Measurements from ENCODE around the gene ADGRD1.

ADGRD1 gene

DNA sequence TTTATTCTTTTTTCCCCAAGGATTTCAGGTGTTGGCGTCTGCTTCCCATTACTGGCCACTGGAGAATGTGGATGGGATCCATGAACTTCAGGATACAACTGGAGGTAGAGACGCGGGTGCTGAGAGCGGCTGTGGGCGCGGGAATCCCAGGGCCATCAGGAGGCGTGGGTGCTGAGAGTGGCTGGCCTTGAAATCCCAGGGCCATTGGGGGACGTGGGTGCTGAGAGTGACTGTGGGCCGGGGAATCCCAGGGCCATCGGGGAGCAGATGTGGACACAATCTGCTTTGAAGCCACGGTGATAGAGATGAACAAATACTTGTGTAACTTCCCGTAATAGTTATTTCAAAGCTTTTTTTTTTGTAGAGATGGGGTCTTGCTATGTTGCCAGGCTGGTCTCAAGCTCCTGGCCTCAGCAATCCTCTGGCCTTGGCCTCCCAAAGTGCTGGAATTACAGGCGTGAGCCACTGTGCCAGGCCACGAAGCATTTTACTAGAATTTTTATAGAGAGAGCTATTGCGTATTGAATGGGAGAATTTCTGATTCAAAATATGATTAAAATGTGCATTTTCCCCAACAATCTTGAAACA is 12.8 kb downstream of the ADGRD1 start:
- DNase-seq (ENCODE audit: low read depth, low spot score), result no peak

DNA sequence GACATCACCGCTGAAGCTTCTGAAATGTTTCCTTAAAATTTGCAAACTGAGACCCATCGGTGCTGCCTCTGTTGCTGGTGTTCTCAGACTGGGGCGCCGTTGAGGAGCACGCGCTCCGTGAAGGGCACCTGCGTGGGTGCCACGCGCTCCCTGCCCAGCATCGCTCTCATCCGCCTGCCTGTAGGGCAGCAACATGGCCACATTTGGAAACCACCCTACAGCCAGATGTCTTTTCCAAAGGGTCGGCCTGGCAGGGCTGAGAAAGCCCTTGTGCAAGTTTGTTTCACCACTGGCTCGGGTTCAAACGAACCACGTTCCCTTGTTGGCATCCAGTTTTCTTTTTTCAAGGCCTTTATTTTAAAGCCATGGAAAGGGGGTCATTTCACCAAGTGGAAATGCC is 13.9 kb downstream of the ADGRD1 start:
- DNase-seq (ENCODE audit: low read depth, low spot score), result no peak

DNA sequence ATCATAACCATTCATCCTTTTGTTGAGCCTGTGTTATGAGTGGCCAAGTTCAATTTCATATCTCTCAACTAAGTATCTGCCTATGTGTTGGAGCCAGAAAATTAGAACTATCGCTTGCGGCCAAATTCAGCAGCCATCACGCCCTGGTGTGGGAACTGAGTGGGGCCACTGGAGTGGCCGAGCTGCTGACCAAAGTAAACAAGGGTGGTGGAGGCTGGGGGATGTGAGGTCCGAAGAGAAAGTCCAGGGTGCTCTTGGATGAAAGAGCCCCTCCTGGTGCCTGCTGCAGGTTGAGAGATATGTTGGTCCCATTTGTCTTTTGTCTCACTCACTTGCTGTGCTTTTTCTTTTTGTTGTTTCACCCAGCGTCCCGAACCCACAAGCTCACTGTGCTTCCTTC is 14.9 kb downstream of the ADGRD1 start:
- no peak for DNase-seq (ENCODE audit: low read depth, low spot score)

DNA sequence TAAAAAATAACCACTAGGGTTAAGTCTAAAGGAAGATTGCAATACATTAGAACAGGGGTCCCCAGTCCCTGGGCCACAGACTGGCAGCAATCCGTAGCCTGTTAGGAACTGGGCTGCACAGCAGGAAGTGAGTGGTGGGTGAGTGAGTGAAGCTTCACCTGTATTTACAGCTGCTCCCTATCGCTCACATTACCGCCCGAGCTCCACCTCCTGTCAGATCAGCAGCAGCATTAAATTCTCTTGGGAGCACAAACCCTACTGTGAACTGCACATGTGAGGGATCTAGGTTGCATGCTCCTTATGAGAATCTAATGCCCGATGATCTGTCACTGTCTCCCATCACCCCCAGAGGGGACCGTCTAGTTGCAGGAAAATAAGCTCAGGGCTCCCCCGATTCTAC is 15.5 kb downstream of the ADGRD1 start:
- no peak for DNase-seq (ENCODE audit: low read depth, low spot score)

DNA sequence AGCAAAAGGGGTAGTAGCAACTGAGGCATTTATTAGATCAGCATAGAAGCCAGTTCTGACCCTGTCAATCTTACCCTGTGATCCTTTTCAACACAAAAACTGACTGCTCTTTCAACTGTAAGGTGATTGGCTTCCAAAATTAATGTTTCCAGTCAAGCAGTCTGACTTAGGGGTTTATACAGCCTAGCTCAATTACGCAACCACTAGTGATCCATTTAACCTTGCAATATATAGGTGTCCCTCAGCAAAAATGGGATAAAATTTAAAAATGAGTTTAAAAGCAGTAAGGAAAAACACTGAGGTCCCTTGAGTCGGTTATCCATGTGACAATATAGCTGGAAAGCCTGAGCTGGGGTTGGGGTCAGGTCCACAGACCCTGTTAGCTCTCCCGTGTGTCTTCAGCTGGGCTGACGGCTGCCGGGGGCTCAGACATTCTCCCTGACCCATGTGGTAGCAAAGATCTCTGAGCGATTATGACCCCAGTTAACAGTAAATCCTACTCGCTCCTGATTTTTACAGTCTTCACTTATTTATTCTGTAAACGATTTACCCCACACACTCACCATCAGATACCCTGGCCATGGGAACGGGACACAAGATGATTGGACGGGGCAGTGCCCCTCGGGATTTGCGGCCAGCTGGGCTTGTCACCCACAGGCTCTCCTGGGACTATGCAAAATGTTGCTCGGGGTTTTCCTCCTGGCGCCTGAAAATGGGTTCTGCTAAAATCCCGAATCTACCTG is 16.6 kb downstream of the ADGRD1 start:
- DNase-seq (ENCODE audit: low read depth, low spot score), result no peak

DNA sequence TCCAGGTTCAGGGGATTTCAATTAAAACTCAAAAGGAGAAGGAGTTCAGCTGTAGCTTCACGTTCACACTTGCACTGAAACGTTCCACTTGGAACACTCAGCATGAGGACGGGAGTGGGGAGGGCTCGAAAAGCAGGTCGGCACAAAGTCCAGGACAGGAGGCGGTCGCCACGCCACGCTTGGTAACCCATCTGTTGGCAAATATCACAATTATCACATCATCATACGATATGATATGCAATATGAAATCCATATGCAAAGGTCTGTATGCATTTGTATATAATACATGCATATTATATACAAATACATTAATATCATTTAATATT is 17.2 kb downstream of the ADGRD1 start:
- DNase-seq (ENCODE audit: low read depth, low spot score), result no peak

DNA sequence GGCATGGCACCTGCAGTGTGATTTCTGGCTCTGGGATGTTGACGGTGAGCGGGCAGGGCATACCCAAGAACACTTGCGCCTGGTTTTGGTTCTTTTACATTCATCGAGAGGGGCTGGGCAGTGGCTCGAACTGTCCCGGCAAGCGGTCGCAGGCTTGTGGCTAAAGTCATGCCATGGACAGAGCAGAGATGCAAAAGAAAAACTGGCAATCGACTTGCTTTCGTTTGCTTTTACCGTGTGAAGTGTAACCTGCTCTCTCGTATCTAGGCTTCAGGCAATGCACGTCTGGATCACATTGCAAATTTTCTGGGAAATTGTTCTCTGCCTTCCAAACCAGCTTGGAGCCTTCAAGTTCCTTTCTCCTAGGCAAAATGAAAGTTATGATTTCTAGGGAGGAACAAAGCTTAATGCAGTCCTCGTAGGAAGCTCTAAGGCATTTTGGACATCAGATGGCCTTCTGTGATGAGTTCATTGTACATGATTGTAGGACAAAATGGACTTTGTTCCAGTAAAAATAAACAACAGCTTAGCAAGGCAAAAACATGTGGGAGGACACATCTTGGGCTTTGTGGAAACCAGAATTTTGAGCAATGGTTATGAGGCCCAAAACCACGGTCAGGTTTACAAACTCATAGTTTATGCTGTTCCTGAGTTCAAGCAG is 18.3 kb downstream of the ADGRD1 start:
- no peak for DNase-seq (ENCODE audit: low read depth, low spot score)

DNA sequence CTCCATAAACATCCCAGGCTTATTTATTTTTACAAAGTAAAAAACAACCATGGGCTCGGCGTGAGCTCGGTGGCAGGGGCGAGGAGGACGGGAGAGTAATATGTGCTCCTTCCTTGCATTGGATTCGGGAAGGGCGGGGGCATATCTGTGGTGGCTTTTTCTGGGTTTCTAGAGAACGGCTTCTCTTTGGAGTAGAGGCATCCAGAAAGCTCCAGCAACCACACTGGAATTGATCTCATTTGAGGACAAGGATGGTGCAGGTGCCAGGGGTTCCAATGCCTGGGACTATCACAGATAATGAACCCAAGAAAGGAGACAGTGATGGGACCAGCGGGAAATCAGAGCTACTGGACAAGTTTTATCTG is 18.9 kb downstream of the ADGRD1 start:
- no peak for DNase-seq (ENCODE audit: low read depth, low spot score)

DNA sequence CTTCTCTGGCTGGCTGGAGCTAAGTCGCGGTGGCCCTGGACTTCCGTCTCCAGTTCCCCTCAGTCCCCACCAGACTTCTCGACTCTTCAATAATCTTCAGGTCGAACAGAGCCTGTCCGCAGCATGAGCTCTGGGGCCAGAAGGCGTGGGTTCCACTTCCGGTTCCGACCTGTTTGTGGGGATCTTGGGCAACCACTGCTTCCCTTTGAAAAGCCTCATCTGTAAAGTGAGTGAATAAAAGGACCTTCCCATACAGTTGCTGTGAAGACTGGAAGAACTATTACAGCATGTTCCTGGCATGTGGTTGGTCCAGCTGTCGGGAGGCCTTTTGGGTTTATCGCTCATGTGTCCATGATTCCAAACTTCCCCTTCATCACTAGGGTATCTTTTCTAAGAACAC is 19.4 kb downstream of the ADGRD1 start:
- no peak for DNase-seq (ENCODE audit: low read depth, low spot score)

DNA sequence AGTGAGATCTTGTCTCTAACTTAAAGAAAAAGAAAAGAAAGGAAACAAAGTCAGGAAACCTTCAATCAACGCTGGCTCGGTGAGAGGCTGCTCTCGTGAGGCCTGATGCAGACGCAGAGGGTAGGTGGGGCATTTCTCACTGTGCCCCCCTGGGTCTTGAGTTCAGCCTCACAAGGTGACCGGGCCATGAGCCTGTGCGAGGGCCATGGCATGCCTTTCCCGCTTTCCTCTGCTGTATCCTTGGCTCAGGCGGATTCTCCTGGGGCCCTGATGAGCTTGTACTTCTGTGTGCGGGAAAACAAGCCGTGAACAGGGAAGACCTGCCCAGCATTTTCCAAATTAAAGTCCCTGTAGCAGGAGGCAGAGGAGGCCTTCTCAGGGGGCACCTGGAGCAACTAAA is 20.2 kb downstream of the ADGRD1 start:
- DNase-seq (ENCODE audit: low read depth, low spot score), result no peak

DNA sequence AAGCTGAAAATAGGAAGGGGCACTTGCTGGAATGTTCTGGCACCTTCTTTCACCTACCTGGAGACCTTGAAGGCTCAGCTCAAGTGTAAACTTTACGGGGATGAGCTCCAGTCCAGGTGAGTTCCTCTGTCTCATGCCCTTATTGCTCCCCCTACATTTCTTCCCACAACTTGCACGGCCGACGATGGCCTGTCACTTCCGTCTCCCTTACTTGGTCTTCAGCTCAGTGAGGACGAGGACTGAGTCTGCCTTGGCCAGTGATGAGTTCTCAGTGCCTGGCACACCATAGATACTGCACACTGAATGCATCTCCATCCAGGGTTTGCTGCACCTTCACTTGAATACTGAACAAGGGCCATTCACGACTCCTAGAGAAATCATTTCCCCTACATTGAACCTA is 21.4 kb downstream of the ADGRD1 start:
- DNase-seq (ENCODE audit: low read depth, low spot score), result no peak

DNA sequence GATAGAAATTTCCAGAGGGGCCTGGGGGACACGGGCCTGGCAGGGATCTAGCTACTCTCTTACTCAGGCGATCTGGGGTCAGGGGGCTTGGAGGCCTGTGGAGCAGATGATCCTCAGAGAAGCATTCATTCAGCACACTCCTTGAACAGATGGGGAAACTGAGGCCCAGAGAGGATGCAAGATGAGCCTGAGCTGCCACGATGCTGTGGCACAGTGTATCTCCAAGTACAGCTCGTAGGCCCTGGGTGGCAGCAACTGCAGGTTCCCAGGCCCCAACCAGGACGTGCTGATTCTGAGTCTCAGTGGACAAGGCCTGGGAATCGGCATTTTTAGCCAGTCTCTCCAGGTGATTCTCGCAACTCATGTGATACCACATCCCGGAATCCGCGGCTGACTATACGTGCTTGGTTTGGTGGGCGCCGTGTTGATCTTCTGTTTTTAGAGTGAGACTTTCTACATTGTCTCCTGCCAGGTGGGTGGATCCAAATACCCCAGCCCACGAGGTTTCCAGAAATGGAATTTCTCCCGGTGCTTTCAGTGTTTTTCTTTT is 22.5 kb downstream of the ADGRD1 start:
- DNase-seq (ENCODE audit: low read depth, low spot score), result no peak

DNA sequence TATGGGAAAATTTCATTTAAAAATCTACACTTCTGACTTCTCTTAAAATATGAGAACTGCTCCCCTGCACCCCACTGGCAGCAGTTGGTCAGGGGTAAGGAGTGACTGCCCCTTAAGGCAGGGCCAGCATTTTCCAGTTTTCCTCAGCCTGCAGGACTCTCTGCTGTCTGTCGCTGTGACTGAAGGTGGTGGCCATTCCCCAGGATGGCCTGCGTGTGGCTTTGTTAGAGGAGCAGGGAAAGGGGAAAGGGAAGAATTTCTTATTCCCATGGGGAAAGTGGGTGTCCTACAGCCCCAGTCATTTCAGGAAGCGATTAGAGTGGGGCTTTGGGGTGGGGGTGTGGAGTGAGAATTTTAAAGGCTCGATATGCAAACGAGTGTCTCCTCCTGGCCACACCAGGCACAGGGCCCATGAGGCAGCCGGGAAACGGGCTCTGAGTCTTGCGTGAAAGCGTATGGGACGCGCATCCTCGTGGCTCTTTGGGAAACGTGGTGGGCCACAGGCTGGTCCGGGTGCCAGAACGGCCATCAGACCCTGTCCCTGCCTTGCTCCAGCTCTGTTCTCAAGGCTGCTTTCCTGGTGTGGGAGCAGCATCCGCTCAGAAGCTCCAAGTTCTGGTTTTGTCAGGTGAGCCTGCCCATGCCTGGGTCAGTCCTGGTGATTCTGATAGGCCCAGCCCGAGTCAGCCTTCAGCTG is 23.5 kb downstream of the ADGRD1 start:
- no peak for DNase-seq (ENCODE audit: low read depth, low spot score)

DNA sequence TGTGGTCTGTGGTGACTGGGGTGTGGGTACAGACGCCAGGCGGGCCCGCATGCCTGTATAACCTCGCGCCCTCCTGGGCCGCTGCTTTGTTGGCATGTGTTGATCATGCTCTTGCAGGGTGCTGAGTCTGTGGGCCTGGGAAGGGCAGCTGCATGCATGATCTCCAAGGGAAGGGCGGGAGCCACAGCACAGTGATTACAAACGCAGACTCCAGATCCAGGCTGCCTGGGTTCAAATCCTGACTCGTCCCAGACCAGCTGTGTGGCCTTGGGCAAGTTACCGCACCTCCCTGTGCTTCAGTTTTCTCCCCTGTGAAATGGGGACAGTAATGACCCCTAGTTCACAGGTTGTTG is 24.0 kb downstream of the ADGRD1 start:
- no peak for DNase-seq (ENCODE audit: low read depth, low spot score)

DNA sequence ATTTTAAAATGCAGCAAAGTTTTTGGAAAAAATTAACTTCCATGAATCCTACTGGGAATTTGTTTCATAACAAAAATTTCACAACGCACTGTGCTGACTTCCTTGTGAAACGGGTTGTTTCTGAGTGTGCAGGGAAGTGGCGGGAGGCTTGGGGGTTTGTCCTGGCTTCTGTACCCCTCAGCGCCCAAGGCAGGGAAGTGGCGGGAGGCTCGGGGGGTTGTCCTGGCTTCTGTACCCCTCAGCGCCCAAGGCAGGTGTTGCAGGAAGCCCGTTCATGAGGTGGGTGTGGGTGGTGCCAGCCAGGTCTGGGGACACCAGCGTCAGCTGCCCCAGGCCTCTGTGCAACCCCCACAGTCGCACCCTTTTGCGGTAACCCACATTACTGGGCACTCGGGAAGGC is 25.1 kb downstream of the ADGRD1 start:
- DNase-seq (ENCODE audit: low read depth, low spot score), result no peak

DNA sequence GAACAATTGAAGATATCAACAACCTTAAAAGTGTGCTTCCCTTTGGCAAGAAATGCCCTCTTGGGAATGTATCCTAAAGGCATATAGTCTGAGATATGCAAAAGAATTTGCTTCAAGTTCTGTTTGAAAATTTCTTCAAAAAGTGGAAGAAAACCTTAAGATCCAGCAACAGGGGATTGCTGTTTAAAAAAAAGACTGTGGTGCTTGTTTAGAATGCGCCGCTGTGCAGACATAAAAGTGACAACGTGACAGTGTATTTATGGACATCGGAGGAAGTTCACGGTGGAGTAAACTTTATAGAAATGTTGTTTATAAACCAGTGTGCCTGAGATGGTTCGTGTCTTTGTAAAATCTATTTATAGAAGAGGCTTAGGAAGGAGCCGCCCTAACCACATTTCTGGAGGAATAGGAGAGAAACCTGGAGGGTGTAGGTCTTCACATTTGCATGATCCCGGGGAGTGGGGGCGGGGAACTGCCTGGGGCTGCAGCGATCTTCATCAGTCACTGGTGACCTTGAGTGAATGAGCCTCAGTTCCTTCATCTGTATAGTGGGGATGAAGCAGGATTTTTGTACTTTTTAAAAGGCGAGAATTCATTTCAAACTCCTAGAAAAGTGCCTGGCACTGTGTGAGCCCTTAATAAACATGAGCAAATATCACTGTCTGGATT is 27.5 kb downstream of the ADGRD1 start:
- no peak for DNase-seq (ENCODE audit: low read depth, low spot score)

DNA sequence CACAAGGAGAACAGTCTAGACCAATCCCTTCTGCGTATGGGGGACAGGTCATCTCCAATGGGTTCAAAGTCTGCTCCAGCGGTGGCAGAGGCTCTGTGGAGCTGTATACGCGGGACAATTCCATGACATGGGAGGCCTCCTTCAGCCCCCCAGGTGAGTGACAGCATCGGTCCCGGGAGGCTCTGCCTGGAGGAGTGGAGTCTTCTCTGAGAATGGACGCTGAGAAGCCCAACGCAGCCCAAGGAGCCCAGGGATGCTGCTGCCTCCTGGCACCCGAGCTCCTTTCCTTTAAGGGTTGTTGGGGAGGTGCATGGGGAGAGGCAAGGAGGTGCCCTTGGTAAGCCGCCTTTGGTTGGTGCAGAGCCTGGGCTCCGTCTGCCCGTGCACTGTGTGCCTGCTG is 28.2 kb downstream of the ADGRD1 start:
- no peak for DNase-seq (ENCODE audit: low read depth, low spot score)

DNA sequence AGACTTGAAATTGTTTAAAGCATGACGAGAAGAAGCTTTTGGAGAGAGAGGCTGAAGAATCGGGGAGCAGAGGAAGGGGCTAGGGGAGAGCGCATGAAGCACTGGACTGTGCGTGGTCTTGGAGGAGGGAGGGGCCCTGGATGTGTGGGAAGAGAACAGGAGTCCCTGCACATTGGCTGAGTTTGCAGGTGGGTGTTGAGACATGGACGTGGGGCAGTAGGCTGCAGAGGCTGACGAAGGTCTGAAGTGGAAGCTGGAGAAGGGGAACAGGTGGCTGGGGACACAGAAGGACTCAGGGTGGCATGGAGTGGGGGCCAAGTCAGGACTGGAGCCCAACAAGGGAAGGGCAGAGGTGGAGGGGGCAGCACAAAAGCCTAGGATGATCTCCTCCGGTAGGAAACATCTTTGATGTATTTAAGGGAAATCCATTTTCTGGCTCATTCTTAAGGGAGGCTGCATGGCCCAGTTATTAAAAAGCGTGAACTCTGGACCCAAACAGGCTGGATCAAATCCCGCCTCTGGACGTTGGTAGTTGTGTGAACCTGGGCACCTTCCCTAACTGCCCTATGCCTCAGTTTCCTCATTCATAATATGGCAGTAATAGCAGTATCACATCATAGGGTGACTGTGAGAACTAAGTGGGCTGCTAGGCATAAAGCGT is 29.0 kb downstream of the ADGRD1 start:
- no peak for DNase-seq (ENCODE audit: low read depth, low spot score)

DNA sequence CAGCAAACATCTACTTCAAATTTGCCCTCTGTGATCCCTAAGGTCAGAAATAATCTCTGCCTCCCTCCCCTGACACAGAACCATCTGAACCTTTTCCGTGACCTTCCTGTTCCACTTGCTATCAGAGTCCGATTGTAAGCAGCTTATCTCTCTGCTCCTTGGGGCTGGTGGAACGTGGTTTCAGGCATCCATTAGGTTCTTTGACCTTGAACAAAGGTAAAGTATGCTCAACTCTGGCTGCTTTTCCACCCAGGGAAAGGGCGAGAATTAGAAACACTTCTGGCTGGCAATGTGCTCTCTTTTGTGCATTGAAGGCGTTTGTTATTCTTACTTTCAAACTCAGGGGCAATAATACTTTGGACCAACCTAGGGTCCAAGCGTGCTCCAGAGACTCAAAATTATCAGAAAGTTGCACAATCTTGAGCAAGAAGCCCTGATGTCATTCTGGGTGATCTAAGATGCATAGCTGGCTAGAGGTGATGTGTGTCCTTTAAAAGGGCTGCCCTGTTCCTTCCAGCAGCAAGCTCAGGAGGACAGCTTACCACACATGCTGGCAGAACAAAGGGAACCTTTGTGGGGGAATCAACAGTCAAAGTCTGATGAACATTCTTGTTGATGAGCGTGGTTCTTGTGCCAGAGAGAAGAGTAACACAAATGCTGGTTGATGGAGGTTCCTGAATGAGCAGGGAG is 29.8 kb downstream of the ADGRD1 start:
- DNase-seq (ENCODE audit: low read depth, low spot score), result no peak

DNA sequence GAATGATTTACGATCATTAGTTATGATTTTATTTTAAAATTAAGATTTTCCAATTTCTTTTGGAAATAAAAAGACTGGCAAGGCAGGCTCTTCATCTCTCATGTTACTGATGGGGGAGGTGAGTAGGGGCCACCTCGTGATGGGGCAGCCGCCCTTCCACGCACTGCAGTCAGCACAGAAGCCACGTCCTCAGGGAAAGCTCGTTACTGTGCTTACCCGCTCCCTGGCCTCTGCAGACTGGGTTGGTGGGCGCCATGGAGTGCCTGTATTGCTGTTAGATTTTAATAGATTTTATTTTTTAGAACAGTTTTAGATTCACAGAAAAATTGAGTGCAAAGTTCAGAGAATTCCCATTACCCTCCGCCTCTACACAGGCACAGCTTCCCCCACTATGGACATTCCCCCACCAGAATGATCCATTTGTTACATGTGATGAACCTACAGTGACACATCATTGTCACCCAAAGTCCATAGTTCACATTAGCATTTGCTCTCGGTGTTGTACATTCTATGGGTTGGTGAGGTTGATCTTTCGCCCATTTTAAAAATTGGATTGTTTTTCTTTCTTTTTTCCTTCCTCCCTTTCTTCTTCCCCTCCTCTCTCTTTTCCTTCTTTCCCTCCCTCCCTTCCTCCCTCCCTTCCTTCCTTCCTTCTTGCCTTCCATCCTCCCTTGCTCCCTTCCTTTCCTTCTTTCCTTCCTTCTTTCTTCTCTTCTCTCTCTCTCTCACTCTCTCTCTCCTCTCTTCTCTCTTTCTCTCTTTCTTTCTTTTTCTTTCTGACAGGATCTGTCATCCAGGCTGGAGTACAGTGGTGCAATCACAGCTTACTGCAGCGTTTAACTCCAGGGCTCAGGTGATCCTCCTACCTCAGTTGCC is 30.7 kb downstream of the ADGRD1 start:
- no peak for DNase-seq (ENCODE audit: low read depth, low spot score)

Data from astrocyte of the hippocampus (primary cell).